ENCODE measurements around the gene CD247.
"Not testable (repeated sequence)": the region's sequence is repeated elsewhere in the genome, so short reads cannot be mapped to it uniquely, and the experiment has no call there.

The CD247 gene

GRCh38 chr1:167561753-167562152 is 43.4 kb upstream of the CD247 start:
- peaks cover 0 to 9% (median 0%) of the 10 kb centered on the region in 4 experiments for H3K4me1 ChIP-seq (ENCODE audit: control extremely low read depth in 1 of 4, control insufficient read depth in 4 of 4, insufficient read depth in 4 of 4, low read length in 3 of 4)
- POLR2A ChIA-PET, result no interaction called here
- no peak overlapping the region for H3K4me3 ChIP-seq (ENCODE audit: control insufficient read depth in 1 of 7, extremely low read depth in 1 of 7, insufficient read depth in 4 of 7, low read depth in 2 of 7, low read length in 6 of 7)
- WGBS (ENCODE audit: insufficient coverage), result 96% methylated on average over 5 of the region's 6 CpGs
- no peak for DNase-seq
- no peak overlapping the region for H3K27ac ChIP-seq (ENCODE audit: insufficient read depth in 1 of 2, low read depth in 1 of 2, low read length in 2 of 2, poor library complexity in 1 of 2, severe bottlenecking in 2 of 2)
- CTCF ChIA-PET, result interaction anchor here (1.2 to 2.3 kb wide), 3 partner anchors 12 to 126 kb away, joined by 3 to 8 read pairs (median 4); no protein-coding TSS in a partner anchor
- no peaks in the 10 kb centered on the region for H3K36me3 ChIP-seq (ENCODE audit: control insufficient read depth in 4 of 4, insufficient read depth in 4 of 4, low read length in 3 of 4)
- H3K27me3 ChIP-seq (replicated peaks in 2 of 5; ENCODE audit: control insufficient read depth in 4 of 5, insufficient read depth in 5 of 5, low read length in 4 of 5), result no peaks in the 10 kb centered on the region
- H3K9me3 ChIP-seq (ENCODE audit: control extremely low read depth in 1 of 5, control insufficient read depth in 4 of 5, insufficient read depth in 2 of 5, low read depth in 1 of 5, low read length in 4 of 5), result no peaks in the 10 kb centered on the region

GRCh38 chr1:167555971-167556714 is 37.8 kb upstream of the CD247 start:
- no CpG with 5 or more reads among the region's 5 CpGs for WGBS (ENCODE audit: insufficient coverage)
- H3K9me3 ChIP-seq (ENCODE audit: control extremely low read depth in 1 of 5, control insufficient read depth in 4 of 5, insufficient read depth in 2 of 5, low read depth in 1 of 5, low read length in 4 of 5), result no peaks in the 10 kb centered on the region
- peak; percentile 84 to 90 (median 85) for DNase-seq
- ChIA-PET POLR2A (no interaction called here), CTCF (interaction anchor here (0.6 to 3.6 kb wide), 20 partner anchors 9 to 289 kb away, joined by 3 to 20 read pairs (median 4); no protein-coding TSS in a partner anchor)
- no peaks in the 10 kb centered on the region for H3K36me3 ChIP-seq (ENCODE audit: control insufficient read depth in 4 of 4, insufficient read depth in 4 of 4, low read length in 3 of 4)
- no peak overlapping the region for H3K27ac ChIP-seq (ENCODE audit: insufficient read depth in 1 of 2, low read depth in 1 of 2, low read length in 2 of 2, poor library complexity in 1 of 2, severe bottlenecking in 2 of 2)
- H3K27me3 ChIP-seq (replicated peaks in 2 of 5; ENCODE audit: control insufficient read depth in 4 of 5, insufficient read depth in 5 of 5, low read length in 4 of 5), result no peaks in the 10 kb centered on the region
- peaks cover 22 to 36% (median 28%) of the 10 kb centered on the region in 4 experiments for H3K4me1 ChIP-seq (ENCODE audit: control extremely low read depth in 1 of 4, control insufficient read depth in 4 of 4, insufficient read depth in 4 of 4, low read length in 3 of 4)
- no peak overlapping the region for H3K4me3 ChIP-seq (ENCODE audit: control insufficient read depth in 1 of 7, extremely low read depth in 1 of 7, insufficient read depth in 4 of 7, low read depth in 2 of 7, low read length in 6 of 7)

- CTCF ChIA-PET, result interaction anchor here (0.6 to 3.6 kb wide), 14 partner anchors 10 to 288 kb away, joined by 3 to 20 read pairs (median 4); no protein-coding TSS in a partner anchor
- H3K27ac ChIP-seq (ENCODE audit: insufficient read depth in 1 of 2, low read depth in 1 of 2, low read length in 2 of 2, poor library complexity in 1 of 2, severe bottlenecking in 2 of 2); H3K27me3 ChIP-seq (replicated peaks in 2 of 5; ENCODE audit: control insufficient read depth in 4 of 5, insufficient read depth in 5 of 5, low read length in 4 of 5); POLR2A ChIA-PET; H3K36me3 ChIP-seq (ENCODE audit: control insufficient read depth in 4 of 4, insufficient read depth in 4 of 4, low read length in 3 of 4); DNase-seq; H3K9me3 ChIP-seq (ENCODE audit: control extremely low read depth in 1 of 5, control insufficient read depth in 4 of 5, insufficient read depth in 2 of 5, low read depth in 1 of 5, low read length in 4 of 5); H3K4me3 ChIP-seq (ENCODE audit: control insufficient read depth in 1 of 7, extremely low read depth in 1 of 7, insufficient read depth in 4 of 7, low read depth in 2 of 7, low read length in 6 of 7): not testable (repeated sequence)
- peaks cover 31 to 47% (median 38%) of the 10 kb centered on the region in 4 experiments for H3K4me1 ChIP-seq (ENCODE audit: control extremely low read depth in 1 of 4, control insufficient read depth in 4 of 4, insufficient read depth in 4 of 4, low read length in 3 of 4)
- no CpG with 5 or more reads among the region's 1 CpG for WGBS (ENCODE audit: insufficient coverage)
These were observed 36.7 kb upstream of the CD247 start for GRCh38 chr1:167555072-167555471.

DNA sequence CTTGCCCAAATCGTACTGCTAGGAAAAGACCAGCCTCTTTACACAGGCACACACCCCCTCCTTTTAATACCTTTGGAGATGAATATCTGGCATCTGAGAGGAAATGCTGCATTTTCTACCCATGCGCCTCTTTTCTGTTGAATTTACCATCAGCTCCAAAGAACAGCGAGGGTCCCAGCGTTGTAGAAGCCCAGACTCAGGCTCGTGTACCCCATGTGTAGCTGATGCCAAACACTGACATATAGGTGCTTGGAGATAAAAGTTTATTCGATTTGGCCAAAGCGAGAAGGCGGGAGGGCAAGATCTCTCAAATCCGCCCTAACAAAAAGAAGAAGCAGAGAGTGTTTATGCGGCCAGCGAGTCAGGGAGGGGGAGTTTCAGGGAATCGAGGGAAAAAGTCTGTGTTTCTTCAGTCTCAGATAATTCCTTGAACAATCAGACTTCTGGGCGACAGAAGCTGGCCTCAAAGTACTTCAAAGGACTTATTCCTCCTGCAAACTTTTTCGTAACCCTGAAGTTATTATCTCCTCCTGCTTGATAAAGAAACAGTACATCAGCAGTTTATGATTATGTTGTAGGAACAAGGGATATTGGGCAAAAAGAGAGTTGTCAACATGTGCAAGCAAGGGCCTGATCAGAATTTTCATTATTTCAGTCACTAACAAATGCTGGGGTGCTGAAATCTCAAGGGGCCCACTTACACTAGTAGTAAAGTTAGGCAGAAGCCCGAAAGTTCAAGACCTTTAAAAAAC is 35.9 kb upstream of the CD247 start:
- ChIA-PET POLR2A (interaction anchor here (0.6 to 1.0 kb wide), 3 partner anchors 11 to 88 kb away, joined by 3 read pairs; no protein-coding TSS in a partner anchor), CTCF (interaction anchor here (0.6 to 1.4 kb wide), 6 partner anchors 10 to 101 kb away, joined by 3 to 7 read pairs (median 4); no protein-coding TSS in a partner anchor)
- peak in 1 of 3 donors; percentile 59 for DNase-seq
- Histone ChIP-seq H3K27me3 (replicated peaks in 2 of 5; ENCODE audit: control insufficient read depth in 4 of 5, insufficient read depth in 5 of 5, low read length in 4 of 5) (no peaks in the 10 kb centered on the region), H3K4me3 (ENCODE audit: control insufficient read depth in 1 of 7, extremely low read depth in 1 of 7, insufficient read depth in 4 of 7, low read depth in 2 of 7, low read length in 6 of 7) (peak overlapping the region; percentile 76 to 90 (median 84)), H3K4me1 (ENCODE audit: control extremely low read depth in 1 of 4, control insufficient read depth in 4 of 4, insufficient read depth in 4 of 4, low read length in 3 of 4) (peaks cover 33 to 56% (median 46%) of the 10 kb centered on the region in 4 experiments), H3K36me3 (ENCODE audit: control insufficient read depth in 4 of 4, insufficient read depth in 4 of 4, low read length in 3 of 4) (no peaks in the 10 kb centered on the region), H3K27ac (ENCODE audit: insufficient read depth in 1 of 2, low read depth in 1 of 2, low read length in 2 of 2, poor library complexity in 1 of 2, severe bottlenecking in 2 of 2) (peak overlapping the region in 1 of 2 experiments; percentile 96), H3K9me3 (ENCODE audit: control extremely low read depth in 1 of 5, control insufficient read depth in 4 of 5, insufficient read depth in 2 of 5, low read depth in 1 of 5, low read length in 4 of 5) (no peaks in the 10 kb centered on the region)
- WGBS (ENCODE audit: insufficient coverage), result 0% methylated on average over 10 of the region's 15 CpGs

DNA sequence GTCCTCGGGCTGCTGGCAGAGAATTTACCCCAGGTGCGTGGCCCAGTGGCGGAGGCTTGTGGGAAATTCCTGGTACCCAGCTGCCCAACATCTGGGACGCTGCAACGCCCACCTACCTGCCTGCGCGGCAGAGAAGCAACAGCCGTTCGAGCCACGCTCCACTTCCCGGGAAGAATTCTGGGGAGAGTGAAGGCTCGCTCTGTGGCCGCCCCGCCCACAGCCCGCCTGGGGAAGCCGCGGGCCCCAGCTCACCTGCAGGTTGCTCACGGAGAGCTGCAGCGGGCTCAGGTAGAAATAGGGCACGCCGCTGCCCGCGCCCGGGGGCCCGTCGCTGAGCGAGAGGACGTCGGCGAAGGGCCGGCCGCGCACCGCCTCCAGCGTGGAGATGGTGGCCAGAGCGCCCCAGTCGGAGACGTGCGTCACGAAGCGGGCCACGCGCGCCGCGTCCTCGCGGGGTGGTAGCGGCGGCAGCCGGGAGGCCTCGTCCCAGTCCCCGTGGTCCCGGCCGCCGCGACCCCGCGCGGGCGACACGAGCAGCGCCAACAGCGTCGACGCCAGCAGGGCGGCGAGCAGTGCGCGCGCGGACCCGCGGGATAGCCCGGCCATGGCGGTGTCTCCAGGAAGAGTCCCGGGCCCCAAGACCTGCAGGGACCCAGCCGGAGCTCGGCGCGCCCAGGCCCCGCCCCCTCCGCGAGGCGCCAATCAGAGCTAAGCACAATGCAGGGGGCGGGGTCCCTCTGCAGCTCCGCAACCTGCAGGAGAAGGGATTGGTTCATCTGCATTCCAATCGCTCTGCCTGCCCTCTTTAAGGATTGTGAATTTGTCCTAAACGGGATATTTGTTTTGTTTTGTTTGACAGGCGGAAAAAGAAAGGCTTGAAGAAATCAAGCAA is 35.1 kb upstream of the CD247 start, which contains the start of gene CREG1:
CREG1 (minus strand) TSS at position 627 of the 892 bp plus-strand sequence.
- ChIA-PET CTCF (interaction anchor here (0.6 to 5.1 kb wide), 8 partner anchors 9 to 102 kb away, joined by 3 to 22 read pairs (median 4); no protein-coding TSS in a partner anchor), POLR2A (interaction anchor here (0.6 to 1.0 kb wide), 3 partner anchors 10 to 88 kb away, joined by 3 read pairs; no protein-coding TSS in a partner anchor)
- Histone ChIP-seq H3K27ac (ENCODE audit: insufficient read depth in 1 of 2, low read depth in 1 of 2, low read length in 2 of 2, poor library complexity in 1 of 2, severe bottlenecking in 2 of 2) (peak within 1 kb of the TSS; percentile 40 to 96), H3K9me3 (ENCODE audit: control extremely low read depth in 1 of 5, control insufficient read depth in 4 of 5, insufficient read depth in 2 of 5, low read depth in 1 of 5, low read length in 4 of 5) (no peaks in the 10 kb centered on the region), H3K36me3 (ENCODE audit: control insufficient read depth in 4 of 4, insufficient read depth in 4 of 4, low read length in 3 of 4) (no peaks in the 10 kb centered on the region), H3K27me3 (replicated peaks in 2 of 5; ENCODE audit: control insufficient read depth in 4 of 5, insufficient read depth in 5 of 5, low read length in 4 of 5) (no peaks in the 10 kb centered on the region), H3K4me3 (ENCODE audit: control insufficient read depth in 1 of 7, extremely low read depth in 1 of 7, insufficient read depth in 4 of 7, low read depth in 2 of 7, low read length in 6 of 7) (peak within 1 kb of the TSS; percentile 76 to 90 (median 84)), H3K4me1 (ENCODE audit: control extremely low read depth in 1 of 4, control insufficient read depth in 4 of 4, insufficient read depth in 4 of 4, low read length in 3 of 4) (peaks cover 41 to 63% (median 55%) of the 10 kb centered on the region in 4 experiments)
- WGBS (ENCODE audit: insufficient coverage), result 0% methylated on average over 71 of the region's 90 CpGs
- peak; percentile 93 to 96 (median 96) for DNase-seq

DNA sequence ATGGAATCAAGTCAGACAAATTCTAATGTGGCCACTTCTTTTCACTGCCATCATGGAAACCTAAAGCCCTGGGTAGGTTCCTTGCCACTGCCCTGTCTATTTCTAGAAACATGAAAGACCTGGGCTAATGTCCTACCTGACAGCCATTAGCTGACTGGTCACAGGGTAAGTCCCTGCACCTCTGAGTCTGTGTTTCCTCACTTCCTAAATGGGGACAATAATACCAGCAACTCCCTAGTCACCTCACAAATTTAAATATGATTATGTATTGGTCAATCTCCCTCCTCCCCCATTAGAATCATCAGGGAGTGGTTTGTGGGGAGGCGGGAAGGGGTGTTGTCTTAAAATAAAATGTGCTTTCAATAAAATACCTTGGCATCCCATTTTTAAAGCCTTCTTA is 33.0 kb upstream of the CD247 start:
- Histone ChIP-seq H3K4me1 (ENCODE audit: control extremely low read depth in 1 of 4, control insufficient read depth in 4 of 4, insufficient read depth in 4 of 4, low read length in 3 of 4) (peaks cover 47 to 74% (median 64%) of the 10 kb centered on the region in 4 experiments), H3K9me3 (ENCODE audit: control extremely low read depth in 1 of 5, control insufficient read depth in 4 of 5, insufficient read depth in 2 of 5, low read depth in 1 of 5, low read length in 4 of 5) (no peaks in the 10 kb centered on the region), H3K27me3 (replicated peaks in 2 of 5; ENCODE audit: control insufficient read depth in 4 of 5, insufficient read depth in 5 of 5, low read length in 4 of 5) (no peaks in the 10 kb centered on the region), H3K27ac (ENCODE audit: insufficient read depth in 1 of 2, low read depth in 1 of 2, low read length in 2 of 2, poor library complexity in 1 of 2, severe bottlenecking in 2 of 2) (peak overlapping the region in 1 of 2 experiments; percentile 96), H3K4me3 (ENCODE audit: control insufficient read depth in 1 of 7, extremely low read depth in 1 of 7, insufficient read depth in 4 of 7, low read depth in 2 of 7, low read length in 6 of 7) (peak overlapping the region in 5 of 7 experiments; percentile 42 to 87 (median 76)), H3K36me3 (ENCODE audit: control insufficient read depth in 4 of 4, insufficient read depth in 4 of 4, low read length in 3 of 4) (peaks cover 0 to 9% (median 4%) of the 10 kb centered on the region in 4 experiments)
- peak in 1 of 3 donors; percentile 19 for DNase-seq
- POLR2A ChIA-PET, result no interaction called here
- CTCF ChIA-PET, result interaction anchor here (1.5 to 5.1 kb wide), 3 partner anchors 11 to 31 kb away, joined by 3 to 22 read pairs (median 18); no protein-coding TSS in a partner anchor
- WGBS (ENCODE audit: insufficient coverage), result no CpG with 5 or more reads among the region's 1 CpG
